ENCODE measurements around the gene GRK1.

GRCh38 chr13:113639616-113640262 lies 27.3 kb upstream of the GRK1 start:
- no peak for TF ChIP-seq CTCF (IDR thresholded peaks at IDR 0.05; ENCODE audit: control extremely low read depth in 1 of 3, insufficient read depth in 1 of 3, low read depth in 1 of 3, low read length in 3 of 3)
- no peak for TF ChIP-seq POLR2A (IDR thresholded peaks at IDR 0.05; ENCODE audit: control extremely low read depth in 1 of 2, low read depth in 2 of 2, low read length in 2 of 2)
- TF ChIP-seq TAF1 (IDR thresholded peaks at IDR 0.05; ENCODE audit: low read depth, low read length) = no peak
- TF ChIP-seq TEAD4 (IDR thresholded peaks at IDR 0.05; ENCODE audit: low read depth, low read length) = no peak
- no peak for TF ChIP-seq EZH2 (IDR thresholded peaks at IDR 0.05; ENCODE audit: low read depth, low read length, severe bottlenecking)
- no peak for TF ChIP-seq MAX (IDR thresholded peaks at IDR 0.05)
- no peak for TF ChIP-seq SP1 (IDR thresholded peaks at IDR 0.05; ENCODE audit: low read depth, low read length)
- TF ChIP-seq SP2 (IDR thresholded peaks at IDR 0.05; ENCODE audit: low read length) = no peak
- TF ChIP-seq NRF1 (IDR thresholded peaks at IDR 0.05; ENCODE audit: low read depth, low read length) = no peak
